Suprapubic skin (tissue), 4 donors: ENCODE results near the gene LRP3. TPM values are rescaled to one million over a fixed set of nuclear protein-coding genes. Genes with fewer than 3 reads are reported as not detected.
A peak's percentile ranks its signal among the peaks of the same experiment; 100 is the strongest.

ENCODE experiments used
- DNase-seq, 2 donors: peaks; one replicate each; pipeline ENCODE4 v3.0.0-alpha.2; 2019; ENCODE audit warnings: low spot score in 2 of 2
- H3K27ac ChIP-seq: fragments of 200-600 bp; sonication (generic); one replicate; pipeline ENCODE4 v1.5.1; 2019
- H3K27me3 ChIP-seq: fragments of 200-600 bp; sonication (generic); one replicate; pipeline ENCODE4 v1.5.1; 2019
- H3K36me3 ChIP-seq: fragments of 200-600 bp; sonication (generic); one replicate; pipeline ENCODE4 v1.5.1; 2019
- H3K4me1 ChIP-seq: fragments of 200-600 bp; sonication (generic); one replicate; pipeline ENCODE4 v1.5.1; 2019
- H3K4me3 ChIP-seq: fragments of 200-600 bp; sonication (generic); one replicate; pipeline ENCODE4 v1.5.1; 2019; ENCODE audit warnings: mild to moderate bottlenecking
- H3K9me3 ChIP-seq: fragments of 200-600 bp; sonication (generic); one replicate; pipeline ENCODE4 v1.5.1; 2019
- CTCF ChIP-seq, 2 donors: fragments of 200-600 bp in 1 of 2; fragments of 450-650 bp in 1 of 2; sonication (generic) in 1 of 2; IDR thresholded peaks; one replicate each; pipeline ENCODE4 v1.5.1; 2016 to 2019; ENCODE audit warnings: antibody characterized with exemption in 2 of 2, mild to moderate bottlenecking in 1 of 2, moderate library complexity in 1 of 2
- EP300 ChIP-seq: sonication (generic); formaldehyde crosslinking; IDR thresholded peaks from one replicate; pipeline ENCODE4 v1.6.1; 2017; ENCODE audit warnings: antibody characterized with exemption
- POLR2A ChIP-seq, 2 donors: fragments of 450-650 bp; IDR thresholded peaks; one replicate each; pipeline ENCODE4 v1.6.1; 2017; ENCODE audit warnings: antibody characterized with exemption in 2 of 2, mild to moderate bottlenecking in 2 of 2, moderate library complexity in 2 of 2
- POLR2AphosphoS5 ChIP-seq, 3 donors: sonication (generic); formaldehyde crosslinking; IDR thresholded peaks; one replicate each; pipeline ENCODE4 v1.6.1; 2017; ENCODE audit warnings: antibody characterized with exemption in 3 of 3
- WGBS: methylation state at CpG from one replicate; pipeline ENCODE4 v1.1.5; 2018; 5-methylcytosine and 5-hydroxymethylcytosine counted together
- total RNA-seq, 4 donors: library from RNA; depleted of rRNA; stranded (reverse); fragments of >200 nt; gene quantifications; one replicate each; pipeline ENCODE4 v1.1.0, GENCODE V29; 2016

The LRP3 gene
- total RNA-seq, 4 donors from 2014 or later: 9.8 to 17.1 (median 14.0) TPM

GRCh38 chr19:33225458-33225926 is 31.4 kb downstream of the LRP3 start, which contains the start of gene SLC7A10:
TSS of gene SLC7A10 (minus strand) at chr19:33225850. CDS start at chr19:33225703, 147 bp downstream.
- WGBS: 3% methylated on average over 18 of the region's 62 CpGs

GRCh38 chr19:33226550-33227241 is 32.6 kb downstream of the LRP3 start:
- TF ChIP-seq POLR2A (IDR thresholded peaks at IDR 0.05): no peak
- TF ChIP-seq EP300: no peak
- no peaks in the 10 kb centered on the region for H3K9me3 ChIP-seq
- peak overlapping the region; percentile 43 for H3K4me3 ChIP-seq
- 3% methylated on average over 6 of the region's 66 CpGs for WGBS
- no peak overlapping the region for H3K27ac ChIP-seq
- DNase-seq: no peak
- no peaks in the 10 kb centered on the region for H3K36me3 ChIP-seq
- peaks cover 21% of the 10 kb centered on the region for H3K4me1 ChIP-seq
- H3K27me3 ChIP-seq: peaks cover 67% of the 10 kb centered on the region

More at GRCh38 chr19:33225458-33225926, 31.4 kb downstream of the LRP3 start, which contains the start of gene SLC7A10:
- H3K27me3 ChIP-seq: peaks cover 73% of the 10 kb centered on the region
- H3K36me3 ChIP-seq: no peaks in the 10 kb centered on the region
- no peaks in the 10 kb centered on the region for H3K9me3 ChIP-seq
- peak within 1 kb of the TSS; percentile 43 for H3K4me3 ChIP-seq
- peaks cover 21% of the 10 kb centered on the region for H3K4me1 ChIP-seq
- DNase-seq: no peak
- TF ChIP-seq POLR2AphosphoS5 (IDR thresholded peaks at IDR 0.05): no peak
- no peak for TF ChIP-seq EP300
- no peak for TF ChIP-seq CTCF (IDR thresholded peaks at IDR 0.05)
- no peak for TF ChIP-seq POLR2A (IDR thresholded peaks at IDR 0.05)
- H3K27ac ChIP-seq: no peak within 1 kb of the TSS

DNA sequence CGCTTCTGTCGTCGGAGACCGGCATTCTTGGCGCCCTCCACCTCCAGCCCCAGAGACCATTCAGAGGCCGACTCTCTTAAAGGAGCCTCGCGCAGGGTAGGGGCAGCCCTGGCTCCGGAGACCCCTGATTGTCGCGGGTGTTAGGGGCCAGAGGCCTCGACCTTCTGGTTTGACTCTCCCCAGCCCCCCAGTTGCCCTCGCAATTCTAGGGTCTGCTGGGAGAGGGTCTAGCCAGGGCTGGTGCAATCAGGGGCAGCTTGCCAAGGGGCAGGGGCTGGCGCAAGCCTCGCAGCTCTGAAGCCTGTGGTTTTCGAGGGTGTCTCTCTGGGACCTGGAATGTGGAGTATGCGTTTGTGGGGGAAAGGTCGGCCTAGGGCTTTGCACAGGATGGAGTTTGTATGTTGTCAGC is 33.1 kb downstream of the LRP3 start:
- peaks cover 21% of the 10 kb centered on the region for H3K4me1 ChIP-seq
- no peak for DNase-seq
- H3K27me3 ChIP-seq: peaks cover 67% of the 10 kb centered on the region
- H3K36me3 ChIP-seq: no peaks in the 10 kb centered on the region
- TF ChIP-seq POLR2AphosphoS5 (IDR thresholded peaks at IDR 0.05) (no peak), EP300 (no peak), POLR2A (IDR thresholded peaks at IDR 0.05) (no peak), CTCF (IDR thresholded peaks at IDR 0.05) (no peak)
- 54% methylated on average over 5 of the region's 18 CpGs for WGBS
- no peak overlapping the region for H3K27ac ChIP-seq
- peak overlapping the region; percentile 43 for H3K4me3 ChIP-seq
- H3K9me3 ChIP-seq: no peaks in the 10 kb centered on the region

DNA sequence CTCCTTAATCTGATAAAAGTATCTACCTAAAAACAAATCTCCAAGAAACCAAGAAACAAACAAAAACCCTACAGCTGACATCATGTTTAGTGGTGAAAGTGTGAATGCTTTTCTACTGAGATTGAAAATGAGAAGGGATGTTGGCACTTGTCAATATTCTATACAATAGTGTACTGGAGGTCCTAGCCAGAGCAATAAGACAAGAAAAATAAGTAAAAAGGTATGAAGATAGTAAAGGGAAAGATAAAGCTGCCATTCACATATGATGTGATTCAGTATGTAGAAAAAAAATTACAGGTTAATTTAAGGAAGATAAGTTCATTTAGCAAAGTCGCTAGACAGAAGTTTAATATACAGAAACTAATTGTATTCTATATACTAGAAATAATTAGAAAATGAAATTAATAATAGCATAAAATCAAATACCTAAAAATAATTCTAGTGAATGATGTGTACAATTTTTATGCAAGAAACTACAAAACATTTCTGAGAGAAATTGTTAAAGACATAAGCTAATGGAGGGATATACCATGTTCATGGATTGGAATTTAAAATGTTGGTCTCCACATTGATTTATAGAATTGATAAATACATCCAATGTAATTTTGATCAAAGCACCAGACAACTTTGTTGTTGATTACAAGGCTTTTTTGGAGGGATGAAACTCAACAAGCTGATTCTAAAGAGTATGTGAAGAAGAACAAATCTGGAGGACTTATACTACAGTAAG is 33.9 kb downstream of the LRP3 start:
- Histone ChIP-seq H3K9me3 (no peaks in the 10 kb centered on the region), H3K27ac (no peak overlapping the region), H3K36me3 (no peaks in the 10 kb centered on the region), H3K4me1 (peaks cover 21% of the 10 kb centered on the region), H3K27me3 (peaks cover 63% of the 10 kb centered on the region), H3K4me3 (no peak overlapping the region)
- TF ChIP-seq CTCF (IDR thresholded peaks at IDR 0.05): no peak
- no peak for TF ChIP-seq POLR2A (IDR thresholded peaks at IDR 0.05)
- TF ChIP-seq EP300: no peak
- no peak for TF ChIP-seq POLR2AphosphoS5 (IDR thresholded peaks at IDR 0.05)
- DNase-seq: no peak
- WGBS: 93% methylated on average over 1 of the region's 1 CpG

- peaks cover 65% of the 10 kb centered on the region for H3K27me3 ChIP-seq
- DNase-seq: no peak
- no peak for TF ChIP-seq EP300
- TF ChIP-seq CTCF (IDR thresholded peaks at IDR 0.05): no peak
- no peak for TF ChIP-seq POLR2A (IDR thresholded peaks at IDR 0.05)
- TF ChIP-seq POLR2AphosphoS5 (IDR thresholded peaks at IDR 0.05): no peak
- H3K27ac ChIP-seq: no peak overlapping the region
- H3K4me1 ChIP-seq: peaks cover 21% of the 10 kb centered on the region
- 90% methylated on average over 5 of the region's 5 CpGs for WGBS
- no peaks in the 10 kb centered on the region for H3K36me3 ChIP-seq
- no peak overlapping the region for H3K4me3 ChIP-seq
- H3K9me3 ChIP-seq: no peaks in the 10 kb centered on the region
Measured at GRCh38 chr19:33229962-33230361, 35.8 kb downstream of the LRP3 start.
